Measurements from ENCODE around the gene NFS1. TPM values are rescaled to one million over a fixed set of nuclear protein-coding genes. Genes with fewer than 3 reads are reported as not detected.

The NFS1 gene
- total and polyA plus RNA-seq, 2 experiments from 2014 or later, result 31.5 to 35.8 TPM

GRCh38 chr20:35620818-35621559 is 78.2 kb downstream of the NFS1 start:
- TF ChIP-seq EZH2phosphoT487 (IDR thresholded peaks at IDR 0.05; ENCODE audit: insufficient read depth, low read depth) (no peak), EZH2 (IDR thresholded peaks at IDR 0.05; ENCODE audit: insufficient read depth, poor library complexity, severe bottlenecking) (no peak)
- in situ Hi-C loops (cut with MboI), result no loop called here
- H3K9me3 ChIP-seq (ENCODE audit: low read depth), result no peaks in the 10 kb centered on the region
- no peak overlapping the region for H3K4me2 ChIP-seq (ENCODE audit: unreplicated experiment)
- H3K36me3 ChIP-seq (ENCODE audit: low read depth), result peaks cover 7% of the 10 kb centered on the region; the same call in 1 of the 2 replicates
- no peaks in the 10 kb centered on the region for H3K79me2 ChIP-seq (ENCODE audit: insufficient read depth)
- no peaks in the 10 kb centered on the region for H4K20me1 ChIP-seq (ENCODE audit: insufficient read depth)
- no peaks in the 10 kb centered on the region for H3K9me2 ChIP-seq (ENCODE audit: insufficient read depth)
- no peak overlapping the region for H3K4me3 ChIP-seq
- 75% methylated on average over 11 of the region's 11 CpGs for WGBS, 2 experiments (ENCODE audit: low coverage in 1 of 2, low lambda C conversion rate in 2 of 2, missing lambda C conversion rate in 2 of 2)
- H3K27me3 ChIP-seq (replicated peaks; ENCODE audit: insufficient read depth), result no peaks in the 10 kb centered on the region
- no peak for DNase-seq
- H3K27ac ChIP-seq, result no peak overlapping the region
- peaks cover 29% of the 10 kb centered on the region for H3F3A ChIP-seq (ENCODE audit: insufficient read depth)
- H3K9ac ChIP-seq, result no peak overlapping the region
- peaks cover 10% of the 10 kb centered on the region for H3K4me1 ChIP-seq (ENCODE audit: insufficient read depth)
- H2AFZ ChIP-seq, result no peak overlapping the region

DNA sequence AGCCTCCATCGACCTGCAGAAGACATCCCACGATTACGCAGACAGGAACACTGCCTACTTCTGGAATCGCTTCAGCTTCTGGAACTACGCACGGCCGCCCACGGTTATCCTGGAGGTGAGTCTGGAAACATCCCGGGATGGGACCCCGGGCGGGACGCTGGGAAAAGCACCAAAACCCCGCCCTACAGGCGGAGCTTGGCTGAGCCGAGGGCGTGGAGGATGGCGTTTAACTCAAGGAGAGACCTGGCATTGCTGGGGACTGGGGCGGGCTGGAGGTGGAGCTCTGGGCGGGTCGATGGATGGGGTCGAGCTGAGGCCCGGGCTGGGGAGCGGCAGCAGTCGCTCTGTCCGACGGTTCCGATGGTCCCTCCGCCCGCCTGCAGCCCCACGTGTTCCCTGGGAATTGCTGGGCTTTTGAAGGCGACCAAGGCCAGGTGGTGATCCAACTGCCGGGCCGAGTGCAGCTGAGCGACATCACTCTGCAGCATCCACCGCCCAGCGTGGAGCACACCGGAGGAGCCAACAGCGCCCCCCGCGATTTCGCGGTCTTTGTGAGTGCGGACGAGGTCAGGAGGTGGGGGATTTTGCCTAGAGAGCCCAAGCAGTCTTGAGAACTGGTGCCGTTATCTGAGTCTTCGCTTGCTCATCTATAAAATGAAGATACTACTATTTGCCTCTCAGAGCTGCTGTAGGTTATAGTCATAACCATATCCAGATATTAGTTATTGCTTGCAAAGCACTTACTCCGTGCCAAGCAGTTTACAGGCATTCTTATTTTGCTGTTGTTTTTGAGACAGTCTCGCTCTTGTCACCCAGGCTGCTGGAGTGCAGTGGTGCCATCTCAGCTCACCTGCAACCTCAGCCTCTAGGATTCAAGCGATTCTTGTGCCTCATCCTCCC is 79.7 kb downstream of the NFS1 start:
- Histone ChIP-seq H3K9me3 (ENCODE audit: low read depth) (no peaks in the 10 kb centered on the region), H3K9me2 (ENCODE audit: insufficient read depth) (no peaks in the 10 kb centered on the region), H3K4me1 (ENCODE audit: insufficient read depth) (peaks cover 10% of the 10 kb centered on the region), H3K4me3 (peak overlapping the region; percentile 72), H4K20me1 (ENCODE audit: insufficient read depth) (no peaks in the 10 kb centered on the region), H3K36me3 (ENCODE audit: low read depth) (no peaks in the 10 kb centered on the region), H3K27me3 (replicated peaks; ENCODE audit: insufficient read depth) (no peaks in the 10 kb centered on the region), H3K9ac (peak overlapping the region; percentile 36), H3K79me2 (ENCODE audit: insufficient read depth) (no peaks in the 10 kb centered on the region), H2AFZ (peak overlapping the region; percentile 54), H3K4me2 (ENCODE audit: unreplicated experiment) (peak overlapping the region; percentile 83), H3F3A (ENCODE audit: insufficient read depth) (peaks cover 25% of the 10 kb centered on the region), H3K27ac (no peak overlapping the region)
- peak; percentile 86 for DNase-seq
- no peak for TF ChIP-seq EZH2 (IDR thresholded peaks at IDR 0.05; ENCODE audit: insufficient read depth, poor library complexity, severe bottlenecking)
- TF ChIP-seq EZH2phosphoT487 (IDR thresholded peaks at IDR 0.05; ENCODE audit: insufficient read depth, low read depth), result no peak
- 6 to 8% methylated on average over 37 to 49 of the region's 49 CpGs for WGBS, 2 experiments (ENCODE audit: low coverage in 1 of 2, low lambda C conversion rate in 2 of 2, missing lambda C conversion rate in 2 of 2)
- in situ Hi-C loops (cut with MboI), result no loop called here

GRCh38 chr20:35618263-35619131 is 80.7 kb downstream of the NFS1 start:
- TF ChIP-seq EZH2phosphoT487 (IDR thresholded peaks at IDR 0.05; ENCODE audit: insufficient read depth, low read depth) (no peak), EZH2 (IDR thresholded peaks at IDR 0.05; ENCODE audit: insufficient read depth, poor library complexity, severe bottlenecking) (no peak)
- Histone ChIP-seq H3K9me3 (ENCODE audit: low read depth) (no peaks in the 10 kb centered on the region), H3K4me2 (ENCODE audit: unreplicated experiment) (peak overlapping the region; percentile 68), H3F3A (ENCODE audit: insufficient read depth) (peaks cover 25% of the 10 kb centered on the region), H3K9me2 (ENCODE audit: insufficient read depth) (no peaks in the 10 kb centered on the region), H2AFZ (peak overlapping the region; percentile 79), H3K4me1 (ENCODE audit: insufficient read depth) (peaks cover 10% of the 10 kb centered on the region), H3K27me3 (replicated peaks; ENCODE audit: insufficient read depth) (no peaks in the 10 kb centered on the region), H4K20me1 (ENCODE audit: insufficient read depth) (no peaks in the 10 kb centered on the region), H3K4me3 (peak overlapping the region; percentile 72), H3K79me2 (ENCODE audit: insufficient read depth) (no peaks in the 10 kb centered on the region), H3K27ac (no peak overlapping the region), H3K36me3 (ENCODE audit: low read depth) (no peaks in the 10 kb centered on the region), H3K9ac (peak overlapping the region; percentile 69)
- DNase-seq, result peak; percentile 62
- WGBS, 2 experiments (ENCODE audit: low coverage in 1 of 2, low lambda C conversion rate in 2 of 2, missing lambda C conversion rate in 2 of 2), result 1 to 3% methylated on average over 29 to 32 of the region's 35 CpGs
- in situ Hi-C loops (cut with MboI), result no loop called here

Small RNA genes within 50 kb of the gene (small RNA-seq; reads per million reads assigned to genes)
- gene RNU6-759P (ENCODE audit: low read depth, low replicate concordance), result not detected

Other genes starting within 250 kb of the NFS1 start
- 15.5 and 18.2 TPM in 2 replicates for gene CEP250, start 243.8 kb downstream of the NFS1 start, total RNA-seq (2014; rRNA removed; shearing (Covaris generic))
- 21.7 and 21.8 TPM in 2 replicates for gene CEP250, start 243.8 kb downstream of the NFS1 start, polyA plus RNA-seq (2016; fragmentation: Nextera tagmentation; extraction: Ambion mirVana)
- not detected in 2 replicates for gene C20orf173, start 169.7 kb downstream of the NFS1 start, total RNA-seq (2014; rRNA removed; shearing (Covaris generic))
- gene C20orf173, start 169.7 kb downstream of the NFS1 start, polyA plus RNA-seq (2016; fragmentation: Nextera tagmentation; extraction: Ambion mirVana), result not detected in 2 replicates
- 345 and 477 TPM in 2 replicates for gene ERGIC3, start 157.3 kb downstream of the NFS1 start, total RNA-seq (2014; rRNA removed; shearing (Covaris generic))
- 261 and 262 TPM in 2 replicates for gene ERGIC3, start 157.3 kb downstream of the NFS1 start, polyA plus RNA-seq (2016; fragmentation: Nextera tagmentation; extraction: Ambion mirVana)
- 3.3 and 14.2 TPM in 2 replicates for gene SPAG4, start 83.5 kb downstream of the NFS1 start, total RNA-seq (2014; rRNA removed; shearing (Covaris generic))
- gene SPAG4, start 83.5 kb downstream of the NFS1 start, polyA plus RNA-seq (2016; fragmentation: Nextera tagmentation; extraction: Ambion mirVana), result 17.3 and 20.9 TPM in 2 replicates
- 172 and 205 TPM in 2 replicates for gene CPNE1, start 34.5 kb downstream of the NFS1 start, total RNA-seq (2014; rRNA removed; shearing (Covaris generic))
- 166 and 178 TPM in 2 replicates for gene CPNE1, start 34.5 kb downstream of the NFS1 start, polyA plus RNA-seq (2016; fragmentation: Nextera tagmentation; extraction: Ambion mirVana)
- 31.7 and 36.0 TPM in 2 replicates for gene RBM12, start 34.5 kb downstream of the NFS1 start, total RNA-seq (2014; rRNA removed; shearing (Covaris generic))
- 18.1 and 18.5 TPM in 2 replicates for gene RBM12, start 34.5 kb downstream of the NFS1 start, polyA plus RNA-seq (2016; fragmentation: Nextera tagmentation; extraction: Ambion mirVana)
- 148 and 311 TPM in 2 replicates for gene ROMO1, start 53 bp upstream of the NFS1 start, total RNA-seq (2014; rRNA removed; shearing (Covaris generic))
- gene ROMO1, start 53 bp upstream of the NFS1 start, polyA plus RNA-seq (2016; fragmentation: Nextera tagmentation; extraction: Ambion mirVana), result 525 and 543 TPM in 2 replicates
- gene RBM39, start 42.9 kb upstream of the NFS1 start, total RNA-seq (2014; rRNA removed; shearing (Covaris generic)), result 247 and 390 TPM in 2 replicates
- gene RBM39, start 42.9 kb upstream of the NFS1 start, polyA plus RNA-seq (2016; fragmentation: Nextera tagmentation; extraction: Ambion mirVana), result 227 and 270 TPM in 2 replicates
- gene PHF20, start 72.7 kb upstream of the NFS1 start, total RNA-seq (2014; rRNA removed; shearing (Covaris generic)), result 23.3 and 25.0 TPM in 2 replicates
- gene PHF20, start 72.7 kb upstream of the NFS1 start, polyA plus RNA-seq (2016; fragmentation: Nextera tagmentation; extraction: Ambion mirVana), result 35.4 and 37.4 TPM in 2 replicates

Data from GM23248 (cell line).